HEK293 (cell line): ENCODE results near the gene TAS2R46.

Experiments used
- CTCF ChIP-seq: fragments of 450-650 bp; formaldehyde crosslinking; IDR thresholded peaks from 2 replicates; pipeline ENCODE4 v1.5.1; 2016; ENCODE audit warnings: missing biosample characterization, missing genetic modification characterization
- REPIN1 ChIP-seq: fragments of 450-650 bp; formaldehyde crosslinking; IDR thresholded peaks from 2 replicates; pipeline ENCODE4 v1.5.1; 2017; ENCODE audit warnings: missing biosample characterization, missing genetic modification characterization, low read depth
- SP2 ChIP-seq: fragments of 450-650 bp; formaldehyde crosslinking; IDR thresholded peaks from 2 replicates; pipeline ENCODE4 v1.5.1; 2016; ENCODE audit warnings: missing biosample characterization, missing genetic modification characterization
- YY1 ChIP-seq: fragments of 450-650 bp; formaldehyde crosslinking; IDR thresholded peaks from 2 replicates; pipeline ENCODE4 v1.5.1; 2018; ENCODE audit warnings: missing biosample characterization, missing genetic modification characterization
- ZNF274 ChIP-seq, 2 experiments: fragments of 200-500 bp in 1 of 2; fragments of 450-650 bp in 1 of 2; sonication (Bioruptor generic) in 1 of 2; formaldehyde crosslinking in 1 of 2; IDR thresholded peaks; 2 replicates each; pipeline versions ENCODE4 v1.5.1 to v1.6.1; 2014 to 2016; ENCODE audit warnings: borderline replicate concordance in 1 of 2, inconsistent platforms in 1 of 2, low read length in 1 of 2, missing biosample characterization in 1 of 2, missing genetic modification characterization in 1 of 2
- ZNF423 ChIP-seq: fragments of 450-650 bp; formaldehyde crosslinking; IDR thresholded peaks from 2 replicates; pipeline ENCODE4 v1.5.1; 2016; ENCODE audit warnings: missing biosample characterization, missing genetic modification characterization
- ZNF768 ChIP-seq: fragments of 450-650 bp; formaldehyde crosslinking; IDR thresholded peaks from 2 replicates; pipeline ENCODE4 v1.5.1; 2018; ENCODE audit warnings: missing biosample characterization, mild to moderate bottlenecking, missing genetic modification characterization
- ZNF777 ChIP-seq: fragments of 450-650 bp; formaldehyde crosslinking; IDR thresholded peaks from 2 replicates; pipeline ENCODE4 v1.5.1; 2017; ENCODE audit warnings: missing biosample characterization, missing genetic modification characterization, borderline replicate concordance

GRCh38 chr12:11022520-11022919, 39.6 kb downstream of the TAS2R46 start, which contains the start of gene TAS2R19:
- no peak for TF ChIP-seq YY1
- TF ChIP-seq ZNF777 (tag by site-specific recombination), result no peak
- no peak for TF ChIP-seq SP2 (tag by site-specific recombination)
- no peak for TF ChIP-seq CTCF (tag by site-specific recombination)
- no peak for TF ChIP-seq REPIN1 (tag by site-specific recombination)
- TF ChIP-seq ZNF423 (tag by site-specific recombination), result no peak
- TF ChIP-seq ZNF768, result no peak
- TF ChIP-seq ZNF274 (IDR thresholded peaks at IDR 0.05; ENCODE audit: low read length), result no peak
- TF ChIP-seq ZNF274 (tag by site-specific recombination; IDR thresholded peaks at IDR 0.05; ENCODE audit: borderline replicate concordance), result no peak
